ENCODE data around the gene SESN1.

DNA sequence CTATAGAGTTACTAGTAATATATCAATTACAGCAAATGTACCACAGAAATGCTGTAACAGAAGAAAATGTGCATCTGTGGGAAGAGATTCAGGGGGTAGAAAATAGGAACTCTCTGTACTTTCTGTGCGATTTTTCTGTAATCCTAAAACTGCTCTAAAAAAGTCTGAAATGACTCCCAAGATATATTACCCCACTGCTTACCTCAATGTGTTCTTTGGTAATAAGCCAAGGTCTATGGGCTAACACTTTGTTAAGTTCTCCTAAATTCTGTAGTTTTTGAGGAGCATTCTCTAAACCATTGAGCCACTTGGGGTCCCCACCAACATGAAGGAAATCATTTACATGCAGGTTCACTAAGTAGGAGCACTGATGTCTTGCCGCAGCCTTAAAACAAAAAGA is 94.4 kb downstream of the SESN1 start:
- TF ChIP-seq, protein P1, sequence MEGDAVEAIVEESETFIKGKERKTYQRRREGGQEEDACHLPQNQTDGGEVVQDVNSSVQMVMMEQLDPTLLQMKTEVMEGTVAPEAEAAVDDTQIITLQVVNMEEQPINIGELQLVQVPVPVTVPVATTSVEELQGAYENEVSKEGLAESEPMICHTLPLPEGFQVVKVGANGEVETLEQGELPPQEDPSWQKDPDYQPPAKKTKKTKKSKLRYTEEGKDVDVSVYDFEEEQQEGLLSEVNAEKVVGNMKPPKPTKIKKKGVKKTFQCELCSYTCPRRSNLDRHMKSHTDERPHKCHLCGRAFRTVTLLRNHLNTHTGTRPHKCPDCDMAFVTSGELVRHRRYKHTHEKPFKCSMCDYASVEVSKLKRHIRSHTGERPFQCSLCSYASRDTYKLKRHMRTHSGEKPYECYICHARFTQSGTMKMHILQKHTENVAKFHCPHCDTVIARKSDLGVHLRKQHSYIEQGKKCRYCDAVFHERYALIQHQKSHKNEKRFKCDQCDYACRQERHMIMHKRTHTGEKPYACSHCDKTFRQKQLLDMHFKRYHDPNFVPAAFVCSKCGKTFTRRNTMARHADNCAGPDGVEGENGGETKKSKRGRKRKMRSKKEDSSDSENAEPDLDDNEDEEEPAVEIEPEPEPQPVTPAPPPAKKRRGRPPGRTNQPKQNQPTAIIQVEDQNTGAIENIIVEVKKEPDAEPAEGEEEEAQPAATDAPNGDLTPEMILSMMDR (IDR thresholded peaks at IDR 0.05): no peak
- TF ChIP-seq POLR2A (IDR thresholded peaks at IDR 0.05) (no peak), POLR2AphosphoS5 (IDR thresholded peaks at IDR 0.05; ENCODE audit: insufficient read depth in 1 of 2, low read depth in 1 of 2) (no peak)

All from vagina (tissue), 2 donors.